ENCODE measurements around the gene TMEM150A.
"Not testable (repeated sequence)": the region's sequence is repeated elsewhere in the genome, so short reads cannot be mapped to it uniquely, and the experiment has no call there.

The TMEM150A gene

GRCh38 chr2:85611705-85612587, 9.4 kb upstream of the TMEM150A start, which contains the start of gene C2orf68:
Gene C2orf68 (minus strand): TSS chr2:85612066. CDS start chr2:85611984, 82 bp downstream.
- peak; percentile 77 for DNase-seq

GRCh38 chr2:85611217-85611704, 8.8 kb upstream of the TMEM150A start:
- DNase-seq, result no peak

- no peak for DNase-seq
Measured at GRCh38 chr2:85607268-85608215, 5.0 kb upstream of the TMEM150A start.

- no peak for DNase-seq
Measured at GRCh38 chr2:85606116-85606455, 3.6 kb upstream of the TMEM150A start.

GRCh38 chr2:85605406-85606115, 3.1 kb upstream of the TMEM150A start:
- DNase-seq, result peak; percentile 69

- no peak for DNase-seq
Measured at GRCh38 chr2:85604568-85605339, 2.3 kb upstream of the TMEM150A start.

- DNase-seq, result not testable (repeated sequence)
Measured at GRCh38 chr2:85604133-85604444, 1.6 kb upstream of the TMEM150A start.

- DNase-seq, result no peak
Measured at GRCh38 chr2:85601771-85602475, 575 bp downstream of the TMEM150A start.

- DNase-seq, result no peak
Measured at GRCh38 chr2:85600951-85601770, 1.3 kb downstream of the TMEM150A start.

GRCh38 chr2:85600235-85600575, 2.3 kb downstream of the TMEM150A start:
- DNase-seq, result no peak

GRCh38 chr2:85599468-85600234, 2.8 kb downstream of the TMEM150A start:
- no peak for DNase-seq

- no peak for DNase-seq
Measured at GRCh38 chr2:85598594-85599340, 3.7 kb downstream of the TMEM150A start.

- DNase-seq, result no peak
Measured at GRCh38 chr2:85597241-85597640, 5.3 kb downstream of the TMEM150A start.

GRCh38 chr2:85596486-85597143, 5.9 kb downstream of the TMEM150A start:
- no peak for DNase-seq

- no peak for DNase-seq
Measured at GRCh38 chr2:85596026-85596333, 6.5 kb downstream of the TMEM150A start.

- peak; percentile 97 for DNase-seq
Measured at GRCh38 chr2:85595301-85596025, 7.0 kb downstream of the TMEM150A start, which contains the start of gene RNF181. Gene RNF181 (plus strand): TSS chr2:85595745. CDS start chr2:85595764, 19 bp downstream.

- peak; percentile 61 for DNase-seq
Measured at GRCh38 chr2:85594715-85595300, 7.7 kb downstream of the TMEM150A start.

Data from DMS79 (cell line).